Esophagus squamous epithelium (tissue), 5 donors: ENCODE results near the gene PPP1R10. TPM values are rescaled to one million over a fixed set of nuclear protein-coding genes. Genes with fewer than 3 reads are reported as not detected.

Source experiments
- DNase-seq: peaks from one replicate; lab custom pipeline; 2025; lab: John Stamatoyannopoulos, UW
- H3K27ac ChIP-seq, 4 donors: fragments of 200-600 bp; sonication (generic); one replicate each; pipeline ENCODE4 v1.5.1; 2016 to 2019; ENCODE audit warnings: mild to moderate bottlenecking in 1 of 4
- H3K27me3 ChIP-seq, 4 donors: fragments of 200-600 bp; sonication (generic); 1 replicate in 3 of 4; 2 replicates in 1 of 4; pipeline versions ENCODE4 v1.5.1 to v1.6.0; 2017 to 2021; ENCODE audit warnings: antibody characterized with exemption in 1 of 4
- H3K36me3 ChIP-seq, 3 donors: fragments of 200-600 bp; sonication (generic); one replicate each; pipeline ENCODE4 v1.5.1; 2016 to 2019
- H3K4me1 ChIP-seq, 3 donors: fragments of 200-600 bp; sonication (generic); one replicate each; pipeline ENCODE4 v1.5.1; 2017 to 2019
- H3K4me3 ChIP-seq, 4 donors: fragments of 200-600 bp; sonication (generic); 1 replicate in 3 of 4; 2 replicates in 1 of 4; pipeline ENCODE4 v1.5.1; 2016 to 2019; ENCODE audit warnings: mild to moderate bottlenecking in 2 of 4, moderate library complexity in 1 of 4
- H3K9me3 ChIP-seq, 3 donors: fragments of 200-600 bp; sonication (generic); one replicate each; pipeline ENCODE4 v1.5.1; 2016 to 2019
- CTCF ChIP-seq, 6 experiments: fragments of 450-650 bp in 4 of 6; fragments of 200-600 bp in 2 of 6; sonication (generic) in 2 of 6; IDR thresholded peaks; one replicate each; pipeline ENCODE4 v1.5.1; 2016 to 2019; ENCODE audit warnings: antibody characterized with exemption in 6 of 6, mild to moderate bottlenecking in 4 of 6, moderate library complexity in 4 of 6
- POLR2A ChIP-seq, 4 donors: fragments of 450-650 bp; IDR thresholded peaks; one replicate each; pipeline ENCODE4 v1.6.1; 2017; ENCODE audit warnings: antibody characterized with exemption in 4 of 4, mild to moderate bottlenecking in 4 of 4, moderate library complexity in 3 of 4
- WGBS, 2 donors: methylation state at CpG; one replicate each; pipeline ENCODE4 v1.1.5; 2018; 5-methylcytosine and 5-hydroxymethylcytosine counted together
- intact Hi-C: fragments of 100-400 bp; cut with DNase I; formaldehyde crosslinking; loops from one replicate; pipeline ENCODE4 v1.15.0; 2022
- total RNA-seq, 4 donors: library from RNA; depleted of rRNA; stranded (reverse); fragments of >200 nt; gene quantifications; one replicate each; pipeline ENCODE4 v1.1.0, GENCODE V29; 2016
- donor health status: DM: yes; HTN: yes; CAD: no.

PPP1R10 gene
- total RNA-seq, 4 donors from 2014 or later = 24.2 to 32.6 (median 25.9) TPM

- TF ChIP-seq CTCF (IDR thresholded peaks at IDR 0.05) (no peak), POLR2A (IDR thresholded peaks at IDR 0.05) (peak in 1 of 4 donors; percentile 12)
- intact Hi-C loops = no loop called here
- H3K36me3 ChIP-seq = peaks cover 3 to 32% (median 18%) of the 10 kb centered on the region in 3 donors
- peak overlapping the region; percentile 95 to 98 (median 98) for H3K27ac ChIP-seq
- H3K4me3 ChIP-seq = peak overlapping the region; percentile 61 to 92 (median 74)
- H3K4me1 ChIP-seq = peaks cover 6 to 54% (median 30%) of the 10 kb centered on the region in 3 donors
- DNase-seq = no peak
- no peaks in the 10 kb centered on the region for H3K27me3 ChIP-seq
- 0 to 1% methylated on average over 10 of the region's 10 CpGs for WGBS, 2 donors
- H3K9me3 ChIP-seq = no peaks in the 10 kb centered on the region
Measured at GRCh38 chr6:30615958-30616810, 859 bp downstream of the PPP1R10 start.

DNA sequence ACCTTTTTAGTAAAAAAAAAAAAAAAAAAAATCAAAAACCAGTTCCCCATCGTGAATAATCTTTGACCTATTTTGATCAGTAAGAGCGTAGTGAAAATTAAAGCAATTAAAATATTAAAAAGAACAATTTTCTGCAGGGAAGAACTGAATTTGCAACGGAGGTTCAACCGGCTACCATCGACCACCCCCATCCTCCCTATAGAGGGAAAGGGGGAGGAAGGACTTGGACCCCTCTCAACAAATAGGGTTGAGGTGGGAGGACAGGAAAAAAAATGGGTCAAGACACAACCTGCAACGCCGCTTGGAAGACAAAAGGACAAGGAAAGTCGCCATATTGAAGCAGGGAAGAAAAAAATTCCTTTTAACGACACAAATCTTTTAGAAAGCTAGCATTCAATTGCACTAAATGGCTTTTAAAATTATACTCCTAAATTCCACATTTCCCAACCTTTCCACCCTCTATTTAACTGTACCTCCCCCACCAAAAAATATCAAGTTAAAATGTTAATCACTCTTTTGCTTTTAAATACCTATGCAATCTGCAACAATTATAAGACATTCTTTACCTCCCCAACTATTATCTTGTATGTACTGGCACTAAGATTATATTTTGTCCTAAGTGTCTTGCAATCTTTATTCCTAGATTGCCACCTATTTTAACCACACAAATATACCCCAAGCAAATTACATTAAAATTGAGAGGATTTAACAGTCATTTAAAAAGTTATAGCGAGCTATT lies 1.7 kb downstream of the PPP1R10 start:
- H3K4me3 ChIP-seq = peak overlapping the region; percentile 61 to 92 (median 74)
- H3K27ac ChIP-seq = peak overlapping the region; percentile 95 to 98 (median 98)
- H3K4me1 ChIP-seq = peaks cover 6 to 62% (median 30%) of the 10 kb centered on the region in 3 donors
- no peaks in the 10 kb centered on the region for H3K9me3 ChIP-seq
- intact Hi-C loops = no loop called here
- DNase-seq = no peak
- TF ChIP-seq CTCF (IDR thresholded peaks at IDR 0.05) (no peak), POLR2A (IDR thresholded peaks at IDR 0.05) (no peak)
- 0 to 1% methylated on average over 10 of the region's 10 CpGs for WGBS, 2 donors
- H3K36me3 ChIP-seq = peaks cover 0 to 29% (median 10%) of the 10 kb centered on the region in 3 donors
- no peaks in the 10 kb centered on the region for H3K27me3 ChIP-seq

GRCh38 chr6:30614843-30615218 lies 2.2 kb downstream of the PPP1R10 start:
- H3K27ac ChIP-seq = peak overlapping the region; percentile 84 to 98 (median 96)
- H3K9me3 ChIP-seq = no peaks in the 10 kb centered on the region
- peak; percentile 64 for DNase-seq
- WGBS, 2 donors = 0% methylated on average over 6 of the region's 6 CpGs
- H3K4me1 ChIP-seq = peaks cover 6 to 67% (median 30%) of the 10 kb centered on the region in 3 donors
- TF ChIP-seq CTCF (IDR thresholded peaks at IDR 0.05) (no peak), POLR2A (IDR thresholded peaks at IDR 0.05) (peak in 2 of 4 donors; percentile 83 to 89)
- H3K27me3 ChIP-seq = no peaks in the 10 kb centered on the region
- H3K36me3 ChIP-seq = peaks cover 0 to 26% (median 5%) of the 10 kb centered on the region in 3 donors
- intact Hi-C loops = no loop called here
- H3K4me3 ChIP-seq = peak overlapping the region; percentile 61 to 92 (median 74)

DNA sequence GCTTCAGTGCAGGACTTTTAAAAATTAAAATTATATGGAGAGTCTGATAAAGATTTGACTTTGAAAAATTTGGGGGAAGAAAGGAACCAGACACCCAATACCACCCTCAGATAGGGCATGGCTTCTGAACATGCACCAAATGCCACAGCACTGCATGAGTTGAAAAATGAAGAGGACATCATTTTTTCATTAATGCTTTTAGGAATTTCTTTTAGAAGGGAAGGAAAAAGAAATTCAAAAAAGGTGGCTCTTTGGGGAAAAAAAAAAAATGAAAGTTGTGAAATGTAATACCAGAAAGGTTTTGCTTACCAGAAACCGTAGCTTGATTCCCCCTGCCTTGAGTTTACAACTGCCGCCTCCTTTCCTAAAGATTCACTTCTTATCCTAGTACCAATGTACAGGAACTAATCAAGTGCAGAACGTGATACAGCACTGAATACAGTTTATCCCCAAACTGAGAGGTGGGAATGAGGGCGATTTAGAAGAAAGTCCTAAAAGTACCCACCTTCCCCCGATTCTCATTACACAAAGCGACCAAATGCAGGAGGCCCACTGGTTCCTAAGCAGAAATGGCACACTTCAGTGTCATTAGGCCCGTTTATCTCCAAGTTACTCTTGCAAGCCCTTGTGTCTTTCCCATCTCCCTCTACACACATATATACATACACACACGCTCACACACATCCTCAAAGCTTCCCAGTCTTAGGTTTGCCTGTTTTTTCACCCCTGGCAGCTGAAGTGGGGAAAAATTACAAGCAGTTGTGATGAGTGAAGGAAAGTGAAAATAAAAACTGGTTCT lies 2.8 kb downstream of the PPP1R10 start:
- Histone ChIP-seq H3K27ac (peak overlapping the region; percentile 84 to 98 (median 96)), H3K9me3 (no peaks in the 10 kb centered on the region), H3K4me1 (peaks cover 6 to 68% (median 30%) of the 10 kb centered on the region in 3 donors), H3K4me3 (peak overlapping the region; percentile 7 to 92 (median 62)), H3K36me3 (peaks cover 0 to 26% (median 3%) of the 10 kb centered on the region in 3 donors), H3K27me3 (no peaks in the 10 kb centered on the region)
- TF ChIP-seq POLR2A (IDR thresholded peaks at IDR 0.05) = no peak
- no peak for DNase-seq
- 20 to 23% methylated on average over 8 of the region's 8 CpGs for WGBS, 2 donors
- intact Hi-C loops = no loop called here
